ENCODE results near the gene GRM5. TPM values are rescaled to one million over a fixed set of nuclear protein-coding genes. Genes with fewer than 3 reads are reported as not detected.

GRM5 gene
- total RNA-seq, 4 donors from 2014 or later, result 0.81 TPM; not detected in 3

DNA sequence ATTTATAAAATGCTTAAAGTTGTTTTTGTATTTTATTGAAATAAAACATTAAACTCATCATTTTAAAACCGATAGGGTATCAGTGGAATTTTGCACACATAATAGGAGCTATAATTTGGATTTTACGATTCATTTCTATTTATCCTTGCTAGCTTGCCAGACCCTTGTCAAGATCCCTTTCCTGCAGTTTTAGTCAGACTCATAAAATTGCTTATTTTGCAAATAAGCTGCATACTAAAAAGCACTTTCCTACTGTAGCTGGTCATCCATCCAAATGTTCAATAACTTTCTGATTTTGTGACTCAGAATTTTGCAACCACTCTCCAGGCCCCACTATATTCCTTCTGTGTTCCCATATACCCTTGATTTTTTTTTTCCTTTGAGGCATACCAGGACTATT lies 489.0 kb downstream of the GRM5 start:
- 76 to 81% methylated on average over 2 of the region's 2 CpGs for WGBS, 2 donors
- no peaks in the 10 kb centered on the region for H3K36me3 ChIP-seq
- intact Hi-C loops (cut with DNase I), result no loop called here
- no peak overlapping the region for H3K27ac ChIP-seq
- no peaks in the 10 kb centered on the region for H3K9me3 ChIP-seq
- no peak for DNase-seq
- TF ChIP-seq POLR2A (IDR thresholded peaks at IDR 0.05), result no peak
- TF ChIP-seq, protein P1, sequence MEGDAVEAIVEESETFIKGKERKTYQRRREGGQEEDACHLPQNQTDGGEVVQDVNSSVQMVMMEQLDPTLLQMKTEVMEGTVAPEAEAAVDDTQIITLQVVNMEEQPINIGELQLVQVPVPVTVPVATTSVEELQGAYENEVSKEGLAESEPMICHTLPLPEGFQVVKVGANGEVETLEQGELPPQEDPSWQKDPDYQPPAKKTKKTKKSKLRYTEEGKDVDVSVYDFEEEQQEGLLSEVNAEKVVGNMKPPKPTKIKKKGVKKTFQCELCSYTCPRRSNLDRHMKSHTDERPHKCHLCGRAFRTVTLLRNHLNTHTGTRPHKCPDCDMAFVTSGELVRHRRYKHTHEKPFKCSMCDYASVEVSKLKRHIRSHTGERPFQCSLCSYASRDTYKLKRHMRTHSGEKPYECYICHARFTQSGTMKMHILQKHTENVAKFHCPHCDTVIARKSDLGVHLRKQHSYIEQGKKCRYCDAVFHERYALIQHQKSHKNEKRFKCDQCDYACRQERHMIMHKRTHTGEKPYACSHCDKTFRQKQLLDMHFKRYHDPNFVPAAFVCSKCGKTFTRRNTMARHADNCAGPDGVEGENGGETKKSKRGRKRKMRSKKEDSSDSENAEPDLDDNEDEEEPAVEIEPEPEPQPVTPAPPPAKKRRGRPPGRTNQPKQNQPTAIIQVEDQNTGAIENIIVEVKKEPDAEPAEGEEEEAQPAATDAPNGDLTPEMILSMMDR (IDR thresholded peaks at IDR 0.05), result no peak
- no peaks in the 10 kb centered on the region for H3K4me1 ChIP-seq
- H3K27me3 ChIP-seq, result no peaks in the 10 kb centered on the region
- no peak overlapping the region for H3K4me3 ChIP-seq (replicated peaks in 1 of 3)

DNA sequence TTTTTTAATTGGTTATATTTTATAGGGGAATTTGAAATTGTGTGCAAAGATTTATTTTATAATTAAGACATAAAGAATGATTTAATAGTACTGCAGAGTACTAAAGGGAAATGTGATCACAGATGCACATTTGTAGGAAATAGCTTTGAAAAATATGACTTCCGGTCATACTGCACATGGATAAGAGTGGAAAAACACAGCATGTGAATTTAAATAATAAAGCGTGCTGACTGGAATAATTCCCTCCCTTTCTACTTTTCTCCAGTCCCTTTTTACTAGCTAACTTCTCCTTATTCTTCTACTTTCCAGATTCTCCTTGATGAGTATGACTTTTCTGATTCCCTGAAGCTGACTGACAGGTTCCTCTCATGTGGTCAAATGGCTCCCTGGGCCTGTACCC lies 489.9 kb downstream of the GRM5 start:
- Histone ChIP-seq H3K36me3 (no peaks in the 10 kb centered on the region), H3K27ac (no peak overlapping the region), H3K4me3 (replicated peaks in 1 of 3) (no peak overlapping the region), H3K27me3 (no peaks in the 10 kb centered on the region), H3K9me3 (no peaks in the 10 kb centered on the region), H3K4me1 (no peaks in the 10 kb centered on the region)
- intact Hi-C loops (cut with DNase I), result no loop called here
- no peak for DNase-seq
- WGBS, 2 donors, result 80% methylated on average over 2 of the region's 2 CpGs
- no peak for TF ChIP-seq POLR2A (IDR thresholded peaks at IDR 0.05)
- TF ChIP-seq, protein P1 (IDR thresholded peaks at IDR 0.05), result no peak

DNA sequence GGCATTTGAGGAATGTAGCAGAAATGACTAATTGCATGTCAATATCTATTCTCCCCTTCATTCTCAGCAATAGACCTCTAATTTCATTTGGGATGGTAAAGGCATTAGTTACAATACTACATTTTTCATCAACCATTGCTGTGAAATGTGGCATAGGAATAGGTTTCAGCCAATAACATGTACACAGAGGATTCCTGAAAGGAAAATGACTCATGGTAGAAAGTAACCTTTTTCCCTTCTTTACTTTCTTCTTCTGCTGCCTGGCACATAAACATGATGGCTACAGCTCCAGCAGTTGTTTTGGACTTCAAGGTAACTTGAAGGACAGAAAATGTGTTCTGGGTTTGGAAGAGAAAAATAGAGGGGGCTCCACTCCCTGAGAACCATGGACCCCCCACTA lies 496.4 kb downstream of the GRM5 start:
- H3K27me3 ChIP-seq, result no peaks in the 10 kb centered on the region
- no peaks in the 10 kb centered on the region for H3K36me3 ChIP-seq
- no peak overlapping the region for H3K27ac ChIP-seq
- intact Hi-C loops (cut with DNase I), result no loop called here
- no peaks in the 10 kb centered on the region for H3K9me3 ChIP-seq
- H3K4me3 ChIP-seq (replicated peaks in 1 of 3), result no peak overlapping the region
- TF ChIP-seq, protein P1 (IDR thresholded peaks at IDR 0.05), result no peak
- no peak for TF ChIP-seq POLR2A (IDR thresholded peaks at IDR 0.05)
- H3K4me1 ChIP-seq, result no peaks in the 10 kb centered on the region
- no peak for DNase-seq

DNA sequence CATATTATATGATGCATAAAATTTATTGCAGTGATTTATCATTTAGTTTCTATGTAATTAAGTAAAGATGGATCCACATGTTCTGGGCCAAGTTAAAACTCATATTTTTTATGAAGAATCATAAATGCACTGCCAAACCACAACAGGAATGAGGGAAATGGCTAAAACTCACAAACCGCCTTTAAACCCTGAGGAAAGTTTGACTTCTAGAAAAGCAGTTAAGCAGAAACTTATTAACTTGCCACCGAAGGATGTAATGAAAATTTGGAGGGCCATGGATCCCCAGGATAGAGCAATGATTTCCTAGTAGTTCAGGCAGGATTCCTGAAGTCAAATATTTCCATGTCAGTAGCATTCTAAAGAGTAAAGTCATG lies 510.0 kb downstream of the GRM5 start:
- Histone ChIP-seq H3K4me3 (replicated peaks in 1 of 3) (no peak overlapping the region), H3K36me3 (no peaks in the 10 kb centered on the region), H3K27ac (no peak overlapping the region), H3K27me3 (no peaks in the 10 kb centered on the region), H3K4me1 (peaks cover 0 to 5% of the 10 kb centered on the region in 2 donors), H3K9me3 (no peaks in the 10 kb centered on the region)
- WGBS, 2 donors, result 79 to 88% methylated on average over 2 of the region's 2 CpGs
- TF ChIP-seq, protein P1 (IDR thresholded peaks at IDR 0.05), result no peak
- TF ChIP-seq POLR2A (IDR thresholded peaks at IDR 0.05), result no peak
- no peak for DNase-seq
- intact Hi-C loops (cut with DNase I), result loop anchor here (10.0 kb wide), 1 partner anchor 451 kb away; no protein-coding TSS in a partner anchor

DNA sequence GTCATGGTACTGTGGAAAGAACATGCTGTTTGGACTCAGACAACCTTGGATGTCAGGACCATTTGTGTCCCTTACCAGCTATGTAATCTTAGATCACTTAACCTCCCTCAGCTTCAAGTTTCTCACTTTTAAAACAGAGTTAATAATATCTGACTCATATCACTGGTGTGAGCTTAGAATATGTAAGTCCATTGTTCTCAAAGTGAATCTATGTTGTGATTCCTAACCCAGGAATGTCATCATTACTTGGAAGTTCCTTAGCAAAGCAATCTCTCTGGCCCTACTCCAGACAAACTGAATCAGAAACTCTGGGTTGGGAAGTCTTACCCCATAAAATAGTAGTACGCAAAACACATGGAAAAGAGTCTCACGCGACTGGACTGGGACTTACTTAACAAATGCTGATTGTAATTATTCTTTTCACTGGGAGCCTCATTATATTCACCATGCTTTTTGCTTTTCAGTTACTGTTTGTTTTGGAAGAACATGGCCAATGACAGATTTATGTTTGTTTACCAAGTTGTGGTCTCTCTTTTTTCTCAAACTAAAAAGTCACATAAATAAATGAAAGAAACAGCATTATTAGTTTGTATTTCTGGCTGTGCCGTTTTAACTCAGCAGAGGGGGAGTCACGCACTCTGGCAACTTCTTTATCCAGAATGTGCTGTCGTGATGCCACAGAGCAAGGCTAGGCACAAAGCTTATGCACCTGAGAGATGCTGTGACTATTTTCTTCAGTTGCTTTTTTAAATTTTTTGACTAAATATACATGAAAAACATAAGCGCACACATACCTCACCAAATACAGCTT lies 510.6 kb downstream of the GRM5 start:
- Histone ChIP-seq H3K9me3 (no peaks in the 10 kb centered on the region), H3K4me3 (replicated peaks in 1 of 3) (no peak overlapping the region), H3K27me3 (no peaks in the 10 kb centered on the region), H3K4me1 (peaks cover 0 to 5% of the 10 kb centered on the region in 2 donors), H3K36me3 (no peaks in the 10 kb centered on the region), H3K27ac (no peak overlapping the region)
- TF ChIP-seq POLR2A (IDR thresholded peaks at IDR 0.05), result no peak
- TF ChIP-seq, protein P1 (IDR thresholded peaks at IDR 0.05), result no peak
- DNase-seq, result no peak
- intact Hi-C loops (cut with DNase I), result loop anchor here (10.0 kb wide), 1 partner anchor 450 kb away; no protein-coding TSS in a partner anchor
- 71 to 82% methylated on average over 7 of the region's 7 CpGs for WGBS, 2 donors

Measured in thyroid gland (tissue), 4 donors.